Measurements from ENCODE around the gene GABRB1. TPM values are rescaled to one million over a fixed set of nuclear protein-coding genes. Genes with fewer than 3 reads are reported as not detected.

The GABRB1 gene
- total RNA-seq, 1 experiment from 2014 or later: not detected

DNA sequence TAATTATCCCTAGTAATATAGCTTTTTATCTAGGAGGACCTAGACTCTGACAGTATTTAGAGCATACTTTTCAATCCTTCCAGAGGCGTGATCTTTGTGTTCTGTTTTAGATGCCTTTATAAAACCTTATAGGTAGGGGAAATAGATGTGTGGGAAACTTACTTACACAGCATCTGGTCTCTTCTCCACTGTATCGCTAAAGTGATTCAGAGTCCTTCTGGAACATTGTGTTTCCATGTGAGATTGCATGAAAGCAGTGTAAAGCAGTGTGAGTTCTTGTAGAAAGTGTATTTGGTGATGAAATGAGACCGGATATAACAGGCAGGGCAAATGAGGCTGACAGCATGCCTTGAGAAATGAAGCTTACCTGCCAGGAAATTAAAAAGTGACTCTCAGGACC is 9.5 kb downstream of the GABRB1 start:
- no peak for DNase-seq (ENCODE audit: low spot score)
- in situ Hi-C loops (cut with HindIII; ENCODE audit: low sequenced_read_pairs): no loop called here

DNA sequence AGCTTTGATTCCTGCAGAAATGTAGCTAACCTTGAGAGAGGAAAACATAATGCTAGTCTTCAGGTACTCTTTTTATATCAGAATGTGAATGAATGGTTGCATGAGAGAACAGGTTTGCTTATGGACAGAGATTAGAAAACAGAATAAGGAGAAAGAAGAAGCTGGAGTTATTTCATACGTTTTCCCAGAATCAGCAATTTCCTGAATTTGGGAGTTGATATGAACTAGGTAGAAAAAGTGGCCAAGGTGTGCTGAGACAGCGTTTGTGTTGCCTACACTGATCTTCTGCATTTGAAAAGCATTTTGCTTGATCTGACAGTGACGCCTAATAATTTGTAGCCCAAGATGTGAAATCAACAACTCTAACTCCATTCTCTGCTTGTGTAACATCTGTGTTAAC is 12.5 kb downstream of the GABRB1 start:
- DNase-seq (ENCODE audit: low spot score): no peak
- in situ Hi-C loops (cut with HindIII; ENCODE audit: low sequenced_read_pairs): no loop called here

DNA sequence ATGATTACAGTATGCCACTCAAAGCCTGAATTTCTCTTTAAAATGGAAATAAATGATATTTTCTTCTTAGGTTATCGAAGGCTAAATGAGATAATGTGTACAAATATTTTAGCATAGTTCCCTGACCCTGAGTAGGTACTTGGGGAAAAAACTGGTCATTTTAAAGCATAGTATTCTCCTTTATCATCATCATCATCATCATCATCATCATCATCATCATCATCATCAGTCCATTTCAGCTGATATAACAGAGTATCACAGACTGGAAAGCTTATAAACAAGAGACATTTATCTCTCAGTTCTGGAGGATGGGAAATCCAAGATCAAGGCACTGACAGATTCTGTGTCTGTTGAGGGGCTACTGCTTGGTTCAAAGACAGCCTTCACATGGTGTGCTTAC is 13.9 kb downstream of the GABRB1 start:
- no peak for DNase-seq (ENCODE audit: low spot score)
- in situ Hi-C loops (cut with HindIII; ENCODE audit: low sequenced_read_pairs): no loop called here

- in situ Hi-C loops (cut with HindIII; ENCODE audit: low sequenced_read_pairs): no loop called here
- no peak for DNase-seq (ENCODE audit: low spot score)
These were observed 18.0 kb downstream of the GABRB1 start for GRCh38 chr4:47049347-47049746.

DNA sequence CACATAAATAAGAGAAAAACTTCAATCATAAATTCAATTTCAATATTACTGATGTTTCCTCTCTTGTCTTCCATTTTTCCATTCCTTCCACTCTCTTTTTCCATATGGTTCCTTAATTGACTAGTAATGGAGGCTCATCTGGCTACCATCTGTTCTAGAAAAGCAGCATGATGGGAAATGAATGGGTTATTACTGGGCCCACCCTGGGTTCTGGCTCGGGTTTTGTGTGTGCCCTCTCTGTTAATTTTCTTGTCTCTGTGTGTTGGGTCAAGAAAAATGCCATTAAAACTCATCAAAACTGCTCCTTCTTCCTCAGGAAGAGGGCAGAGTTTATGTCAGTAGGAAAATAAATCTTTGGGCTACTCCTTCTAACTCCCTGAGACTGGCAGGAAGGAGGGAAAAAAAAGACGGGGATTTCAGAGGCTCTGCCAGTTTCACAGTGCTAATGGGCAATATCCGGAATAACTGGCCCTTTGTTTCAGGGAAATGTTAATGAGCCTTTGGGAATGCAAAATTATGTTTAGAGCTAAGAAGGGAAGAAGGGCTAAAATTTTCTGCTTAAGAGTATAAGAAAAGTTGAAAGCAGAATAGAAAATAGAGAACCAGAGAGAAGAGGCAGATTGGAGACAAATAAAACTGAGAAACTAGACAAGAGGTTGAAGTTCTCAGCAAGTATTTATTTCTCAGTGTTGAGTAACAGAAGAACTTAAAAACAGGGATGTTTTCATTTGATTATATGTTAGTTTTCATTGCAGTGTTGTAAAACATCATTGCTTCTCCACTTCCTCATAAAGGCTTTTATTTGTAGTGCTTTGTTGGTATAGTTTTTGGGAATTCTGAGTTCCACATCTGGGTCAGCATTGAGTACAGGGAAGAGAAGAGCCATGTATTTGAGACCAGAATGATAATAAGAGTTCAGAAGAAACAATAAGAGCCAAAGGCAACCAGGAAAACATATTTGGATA is 19.7 kb downstream of the GABRB1 start:
- peak; percentile 19 for DNase-seq (ENCODE audit: low spot score)
- in situ Hi-C loops (cut with HindIII; ENCODE audit: low sequenced_read_pairs): no loop called here

DNA sequence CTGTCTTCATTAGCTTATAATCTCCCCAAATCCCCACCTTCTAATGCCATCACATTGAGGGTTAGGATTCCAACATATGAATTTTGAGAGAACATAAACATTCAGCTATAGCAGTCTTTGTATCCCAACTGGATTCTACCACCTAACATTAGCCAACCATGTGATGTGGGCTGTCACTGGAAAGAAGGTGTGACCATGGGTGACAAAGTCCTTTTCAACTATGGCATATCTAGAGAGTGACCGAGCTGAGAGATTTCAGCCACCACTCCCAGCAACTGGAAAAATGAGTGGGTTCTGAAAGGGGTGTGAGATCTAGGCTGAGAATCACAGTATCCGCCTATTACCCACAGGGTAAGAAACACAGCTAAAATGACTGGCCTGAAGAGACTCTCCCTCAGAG is 22.1 kb downstream of the GABRB1 start:
- in situ Hi-C loops (cut with HindIII; ENCODE audit: low sequenced_read_pairs): no loop called here
- DNase-seq (ENCODE audit: low spot score): no peak

GRCh38 chr4:47054130-47054529 is 22.8 kb downstream of the GABRB1 start:
- in situ Hi-C loops (cut with HindIII; ENCODE audit: low sequenced_read_pairs): no loop called here
- no peak for DNase-seq (ENCODE audit: low spot score)

DNA sequence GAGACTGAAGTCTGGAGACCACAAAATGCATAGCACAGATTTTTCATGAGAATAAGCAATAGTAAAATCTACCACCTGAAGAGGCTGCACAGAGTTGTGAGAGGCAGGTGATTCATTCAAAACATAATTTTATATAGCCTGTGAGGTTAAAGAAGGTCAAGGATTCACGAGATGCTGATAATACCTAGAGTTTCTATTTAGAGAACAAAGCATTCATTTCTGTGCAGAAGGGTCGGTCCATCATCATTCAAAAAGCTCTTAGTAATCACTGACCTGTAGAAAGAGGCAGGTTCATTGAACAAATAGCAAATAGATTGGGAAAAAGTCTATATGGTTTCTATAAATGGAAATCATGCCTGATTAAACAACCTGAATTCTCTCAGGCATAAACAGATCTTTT is 26.6 kb downstream of the GABRB1 start:
- in situ Hi-C loops (cut with HindIII; ENCODE audit: low sequenced_read_pairs): no loop called here
- no peak for DNase-seq (ENCODE audit: low spot score)

DNA sequence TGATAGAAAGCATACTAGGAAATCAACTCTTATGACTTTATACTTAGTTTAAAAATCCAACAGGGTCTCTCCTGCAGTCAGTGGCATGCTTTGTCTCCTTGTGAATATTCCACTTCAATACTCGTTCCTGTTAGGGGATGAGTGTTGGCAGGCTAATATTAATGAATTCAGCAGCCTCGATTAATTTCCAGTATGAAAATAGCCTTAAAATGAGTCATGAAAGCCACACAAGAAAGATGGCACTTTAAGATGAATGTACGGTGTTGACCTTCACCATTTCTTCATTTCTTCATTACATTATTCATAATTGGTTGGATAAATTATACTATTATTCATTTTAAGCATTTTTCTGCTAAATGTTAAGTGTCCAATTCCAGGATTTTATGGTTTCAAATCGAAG is 29.2 kb downstream of the GABRB1 start:
- in situ Hi-C loops (cut with HindIII; ENCODE audit: low sequenced_read_pairs): no loop called here
- DNase-seq (ENCODE audit: low spot score): no peak

GRCh38 chr4:47061435-47061834 is 30.1 kb downstream of the GABRB1 start:
- in situ Hi-C loops (cut with HindIII; ENCODE audit: low sequenced_read_pairs): no loop called here
- DNase-seq (ENCODE audit: low spot score): no peak

DNA sequence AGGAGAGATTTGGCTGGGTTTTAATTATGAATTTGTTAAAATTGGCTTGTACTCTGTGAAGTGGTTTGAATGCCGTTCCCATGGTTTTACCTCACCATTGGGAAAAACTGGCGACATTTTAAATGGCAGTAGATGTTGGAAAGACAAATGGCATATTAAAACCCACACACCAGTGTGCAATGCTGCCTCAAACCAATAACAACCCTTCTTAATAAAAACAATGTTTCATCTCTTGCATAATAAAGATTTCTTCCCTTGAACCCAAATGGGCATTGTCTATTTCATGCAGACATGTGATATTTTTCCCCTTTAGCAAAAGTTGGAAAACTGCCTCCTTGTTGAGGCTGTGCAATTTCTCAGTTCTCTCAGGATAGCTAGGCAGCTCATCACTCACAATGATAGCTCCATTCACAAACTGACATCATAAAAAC is 33.7 kb downstream of the GABRB1 start:
- in situ Hi-C loops (cut with HindIII; ENCODE audit: low sequenced_read_pairs): no loop called here
- peak; percentile 42 for DNase-seq (ENCODE audit: low spot score)

- no peak for DNase-seq (ENCODE audit: low spot score)
- in situ Hi-C loops (cut with HindIII; ENCODE audit: low sequenced_read_pairs): no loop called here
These were observed 37.6 kb downstream of the GABRB1 start for GRCh38 chr4:47068986-47069385.

GRCh38 chr4:47071901-47072341 is 40.6 kb downstream of the GABRB1 start:
- in situ Hi-C loops (cut with HindIII; ENCODE audit: low sequenced_read_pairs): no loop called here
- DNase-seq (ENCODE audit: low spot score): no peak

GRCh38 chr4:47073647-47074046 is 42.3 kb downstream of the GABRB1 start:
- DNase-seq (ENCODE audit: low spot score): no peak
- in situ Hi-C loops (cut with HindIII; ENCODE audit: low sequenced_read_pairs): no loop called here

GRCh38 chr4:47074816-47075215 is 43.4 kb downstream of the GABRB1 start:
- DNase-seq (ENCODE audit: low spot score): no peak
- in situ Hi-C loops (cut with HindIII; ENCODE audit: low sequenced_read_pairs): no loop called here

DNA sequence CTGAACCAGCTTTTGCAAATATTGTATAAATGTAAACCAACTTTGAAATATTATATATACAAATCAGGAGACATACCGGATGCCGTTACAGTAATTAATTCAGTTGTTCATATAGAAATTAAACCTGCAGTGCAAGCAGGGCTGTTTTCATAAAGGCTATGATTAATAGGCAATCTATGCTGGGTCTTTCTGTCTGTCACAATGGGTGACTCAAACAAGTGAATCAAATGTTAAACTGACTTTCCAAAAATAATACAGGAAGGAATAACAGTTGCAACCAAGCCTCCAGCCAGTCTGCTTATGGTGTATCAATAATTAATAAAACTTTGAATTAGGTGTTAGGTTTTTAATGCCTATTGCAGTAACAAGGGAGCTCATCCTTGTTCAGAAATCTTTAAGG is 43.9 kb downstream of the GABRB1 start:
- in situ Hi-C loops (cut with HindIII; ENCODE audit: low sequenced_read_pairs): no loop called here
- DNase-seq (ENCODE audit: low spot score): no peak

GRCh38 chr4:47075919-47076318 is 44.6 kb downstream of the GABRB1 start:
- DNase-seq (ENCODE audit: low spot score): no peak
- in situ Hi-C loops (cut with HindIII; ENCODE audit: low sequenced_read_pairs): no loop called here

GRCh38 chr4:47084111-47084510 is 52.7 kb downstream of the GABRB1 start:
- no peak for DNase-seq (ENCODE audit: low spot score)
- in situ Hi-C loops (cut with HindIII; ENCODE audit: low sequenced_read_pairs): no loop called here

GRCh38 chr4:47084795-47085194 is 53.4 kb downstream of the GABRB1 start:
- no peak for DNase-seq (ENCODE audit: low spot score)
- in situ Hi-C loops (cut with HindIII; ENCODE audit: low sequenced_read_pairs): no loop called here

DNA sequence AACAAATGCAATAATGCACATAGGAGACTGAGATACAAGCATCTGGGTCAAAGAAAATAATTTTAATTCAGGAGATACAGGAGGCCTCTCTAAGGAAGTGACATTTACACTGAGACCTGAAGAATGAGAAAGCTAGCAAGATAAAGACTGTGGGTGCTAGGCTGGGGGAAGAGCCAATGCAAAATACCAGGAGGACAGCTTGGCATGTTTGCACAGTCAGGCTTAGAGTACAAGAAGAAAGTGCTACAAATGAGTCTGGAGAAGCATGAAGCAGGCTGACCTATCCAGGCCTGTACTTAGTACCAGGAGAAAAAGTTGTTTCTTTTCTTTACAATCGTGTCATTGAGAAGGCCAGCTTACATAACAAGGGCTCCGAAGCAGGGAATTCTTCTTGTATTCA is 56.9 kb downstream of the GABRB1 start:
- peak; percentile 8 for DNase-seq (ENCODE audit: low spot score)
- in situ Hi-C loops (cut with HindIII; ENCODE audit: low sequenced_read_pairs): no loop called here

DNA sequence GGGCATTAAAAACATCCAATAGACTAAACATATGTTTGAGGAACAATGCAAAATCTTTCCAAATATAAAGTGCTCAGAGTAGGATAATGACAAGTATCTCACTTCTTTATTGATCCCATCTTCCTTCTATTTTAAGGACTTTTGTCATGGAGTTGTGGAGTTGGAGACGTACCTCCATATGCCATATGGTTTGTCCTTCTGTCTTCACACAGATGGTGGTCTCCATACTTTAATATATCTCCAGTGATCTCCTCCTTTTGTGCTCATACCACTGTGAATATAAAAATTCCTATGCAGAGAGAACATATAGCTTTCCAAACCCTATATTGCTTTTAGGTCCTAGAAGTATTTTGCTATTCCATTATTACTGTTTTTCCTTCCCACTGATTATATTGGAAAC is 64.5 kb downstream of the GABRB1 start:
- no peak for DNase-seq (ENCODE audit: low spot score)
- in situ Hi-C loops (cut with HindIII; ENCODE audit: low sequenced_read_pairs): no loop called here
